GM19397 (cell line): ENCODE data around the gene KIAA0040.
"Not testable (repeated sequence)": the region's sequence is repeated elsewhere in the genome, so short reads cannot be mapped to it uniquely, and the experiment has no call there.

ENCODE experiments used
- ATAC-seq: cut with Tn5 transposase; IDR thresholded peaks from one replicate; pipeline ENCODE4 v1.9.1; 2021; ENCODE audit warnings: mild to moderate bottlenecking, moderate library complexity; ENCODE audit not compliant: unreplicated experiment

The KIAA0040 gene

GRCh38 chr1:175108331-175108820 lies 84.2 kb downstream of the KIAA0040 start:
- not testable (repeated sequence) for ATAC-seq
